Subcutaneous adipose tissue (tissue), 4 donors: ENCODE results near the gene ZNRF2. TPM values are rescaled to one million over a fixed set of nuclear protein-coding genes. Genes with fewer than 3 reads are reported as not detected.

ENCODE experiments used
- CTCF ChIP-seq: fragments of 450-650 bp; IDR thresholded peaks from one replicate; pipeline ENCODE4 v1.5.1; 2016; ENCODE audit warnings: low read depth, mild to moderate bottlenecking, control low read depth, antibody characterized with exemption, moderate library complexity
- total RNA-seq, 4 donors: library from RNA; depleted of rRNA; stranded (reverse); fragments of >200 nt; gene quantifications; one replicate each; pipeline ENCODE4 v1.1.0, GENCODE V29; 2016

Gene ZNRF2
- total RNA-seq, 4 donors from 2014 or later: 19.2 to 23.8 (median 21.3) TPM

GRCh38 chr7:30264052-30264451, 20.3 kb upstream of the ZNRF2 start:
- TF ChIP-seq CTCF: no peak

GRCh38 chr7:30266686-30267085, 17.7 kb upstream of the ZNRF2 start:
- no peak for TF ChIP-seq CTCF

- TF ChIP-seq CTCF: no peak
Measured at GRCh38 chr7:30268586-30268985, 15.8 kb upstream of the ZNRF2 start.

GRCh38 chr7:30269490-30269889, 14.9 kb upstream of the ZNRF2 start:
- no peak for TF ChIP-seq CTCF

GRCh38 chr7:30270921-30271320, 13.5 kb upstream of the ZNRF2 start:
- no peak for TF ChIP-seq CTCF

GRCh38 chr7:30272126-30272525, 12.3 kb upstream of the ZNRF2 start:
- no peak for TF ChIP-seq CTCF

- no peak for TF ChIP-seq CTCF
Measured at GRCh38 chr7:30273552-30273951, 10.8 kb upstream of the ZNRF2 start.

GRCh38 chr7:30274641-30275040, 9.8 kb upstream of the ZNRF2 start:
- no peak for TF ChIP-seq CTCF
